ENCODE results near the gene GNA12.

DNA sequence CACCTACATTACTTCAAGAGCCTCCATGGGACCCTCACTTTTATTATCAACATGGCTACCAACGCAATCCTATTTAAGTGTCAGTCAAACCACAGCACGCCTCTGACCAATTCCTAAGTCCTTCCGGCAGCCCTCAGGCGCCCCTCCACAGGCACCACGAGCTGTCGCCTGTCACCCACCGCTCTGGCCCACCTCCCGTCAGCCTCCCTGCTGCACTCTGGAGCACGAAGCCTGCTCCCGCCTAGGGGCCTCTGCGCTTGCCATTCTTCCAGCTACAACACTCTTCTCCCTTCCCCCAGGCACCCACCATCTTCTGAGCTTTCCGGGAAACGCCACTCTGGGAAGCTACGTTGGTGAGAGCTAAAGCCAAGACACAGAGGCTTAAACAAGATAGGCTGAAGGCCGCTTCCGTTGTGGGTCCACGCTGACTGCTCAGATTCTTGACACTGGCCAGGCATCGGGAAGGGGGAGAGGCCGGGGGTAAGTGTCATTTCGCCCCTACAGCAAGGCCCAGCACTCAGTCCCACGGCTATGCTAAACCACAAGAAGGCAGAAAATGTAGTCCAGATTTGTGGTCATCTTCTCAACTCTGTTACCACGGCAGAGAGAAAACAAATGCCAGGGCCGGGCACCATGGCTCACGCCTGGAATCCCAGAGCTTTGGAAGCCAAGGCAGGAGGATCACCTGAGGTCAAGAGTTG, 56.7 kb downstream of the GNA12 start:
- TF ChIP-seq SAP30 (IDR thresholded peaks at IDR 0.05; ENCODE audit: borderline replicate concordance, insufficient read depth, low read depth, low read length, poor library complexity, severe bottlenecking) (no peak), CAMTA2 (CRISPR knock-in tag; conservative IDR thresholded peaks at IDR 0.05) (no peak), EHMT2 (IDR thresholded peaks at IDR 0.05) (no peak), CREB1 (IDR thresholded peaks at IDR 0.05) (no peak), CREB1 (CRISPR knock-in tag; IDR thresholded peaks at IDR 0.05) (no peak), YY1 (IDR thresholded peaks at IDR 0.05; ENCODE audit: borderline replicate concordance in 1 of 3, control insufficient read depth in 1 of 3, extremely low read depth in 1 of 3, insufficient read depth in 3 of 3, insufficient read length in 1 of 3, insufficient replicate concordance in 2 of 3, low read depth in 1 of 3, low read length in 2 of 3) (no peak)
- TF ChIP-seq, protein P1, sequence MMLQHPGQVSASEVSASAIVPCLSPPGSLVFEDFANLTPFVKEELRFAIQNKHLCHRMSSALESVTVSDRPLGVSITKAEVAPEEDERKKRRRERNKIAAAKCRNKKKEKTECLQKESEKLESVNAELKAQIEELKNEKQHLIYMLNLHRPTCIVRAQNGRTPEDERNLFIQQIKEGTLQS (IDR thresholded peaks at IDR 0.05) = no peak
- TF ChIP-seq, protein P1 (CRISPR knock-in tag; conservative IDR thresholded peaks at IDR 0.05) = no peak

All from K562 (cell line).